ENCODE data around the gene KLF9. TPM values are rescaled to one million over a fixed set of nuclear protein-coding genes. Genes with fewer than 3 reads are reported as not detected.

The KLF9 gene
- total and polyA plus RNA-seq, 2 experiments from 2014 or later, result 2.5 to 14.3 TPM

DNA sequence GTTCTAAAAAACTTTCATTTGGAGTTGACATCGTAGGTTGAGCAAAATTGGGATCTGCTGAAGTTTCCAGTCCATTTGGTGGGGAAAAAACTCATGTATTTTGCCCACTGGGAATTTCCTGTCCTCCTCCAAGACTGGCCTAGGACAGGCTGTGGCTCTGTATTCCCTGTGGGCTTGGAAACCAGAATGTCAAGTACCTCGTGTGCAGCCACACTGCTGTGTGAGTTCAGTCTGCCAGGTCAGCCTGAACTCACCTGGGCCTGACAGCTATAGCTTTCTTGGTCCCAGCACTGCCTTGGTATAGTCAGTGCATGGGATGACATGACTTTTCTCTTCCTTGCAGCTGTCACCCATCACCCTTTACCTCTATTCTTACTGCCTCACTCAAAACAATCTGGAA is 35.0 kb upstream of the KLF9 start:
- 76 to 91% methylated on average over 2 of the region's 2 CpGs for WGBS, 2 experiments (ENCODE audit: low coverage in 1 of 2, low lambda C conversion rate in 2 of 2, missing lambda C conversion rate in 2 of 2)
- Histone ChIP-seq H3K27me3 (replicated peaks; ENCODE audit: insufficient read depth) (no peaks in the 10 kb centered on the region), H3K9me2 (ENCODE audit: insufficient read depth) (no peaks in the 10 kb centered on the region), H2AFZ (no peak overlapping the region), H3K9ac (no peak overlapping the region), H3K27ac (no peak overlapping the region), H3K4me2 (ENCODE audit: unreplicated experiment) (no peak overlapping the region), H3K4me1 (ENCODE audit: insufficient read depth) (no peaks in the 10 kb centered on the region), H3K79me2 (ENCODE audit: insufficient read depth) (no peaks in the 10 kb centered on the region), H3K36me3 (ENCODE audit: low read depth) (no peaks in the 10 kb centered on the region), H3F3A (ENCODE audit: insufficient read depth) (no peaks in the 10 kb centered on the region), H3K4me3 (no peak overlapping the region), H3K9me3 (ENCODE audit: low read depth) (no peaks in the 10 kb centered on the region), H4K20me1 (ENCODE audit: insufficient read depth) (no peaks in the 10 kb centered on the region)
- in situ Hi-C loops (cut with MboI), result no loop called here
- no peak for TF ChIP-seq EZH2phosphoT487 (IDR thresholded peaks at IDR 0.05; ENCODE audit: insufficient read depth, low read depth)
- no peak for TF ChIP-seq EZH2 (IDR thresholded peaks at IDR 0.05; ENCODE audit: insufficient read depth, poor library complexity, severe bottlenecking)
- DNase-seq, result no peak

DNA sequence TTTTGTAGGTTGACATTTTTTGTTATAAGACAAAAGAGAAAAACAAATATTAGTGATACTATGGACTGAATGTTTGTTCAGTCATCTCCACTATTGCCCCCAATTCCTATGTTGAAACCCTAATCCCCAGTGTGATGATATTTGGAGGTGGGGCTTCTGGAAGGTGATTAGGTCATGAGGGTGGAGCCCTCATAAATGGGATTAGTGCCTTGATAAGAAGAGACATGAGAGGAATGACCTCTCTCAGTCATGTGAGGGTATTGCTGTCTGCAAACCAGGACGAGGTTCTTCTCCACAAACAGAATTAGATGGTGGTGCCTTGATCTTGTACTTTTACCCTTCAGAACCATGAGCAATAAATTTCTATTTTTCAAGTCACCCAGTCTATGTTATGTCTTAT is 34.5 kb upstream of the KLF9 start:
- TF ChIP-seq EZH2phosphoT487 (IDR thresholded peaks at IDR 0.05; ENCODE audit: insufficient read depth, low read depth) (no peak), EZH2 (IDR thresholded peaks at IDR 0.05; ENCODE audit: insufficient read depth, poor library complexity, severe bottlenecking) (no peak)
- in situ Hi-C loops (cut with MboI), result no loop called here
- 58 to 84% methylated on average over 1 of the region's 1 CpG for WGBS, 2 experiments (ENCODE audit: low coverage in 1 of 2, low lambda C conversion rate in 2 of 2, missing lambda C conversion rate in 2 of 2)

DNA sequence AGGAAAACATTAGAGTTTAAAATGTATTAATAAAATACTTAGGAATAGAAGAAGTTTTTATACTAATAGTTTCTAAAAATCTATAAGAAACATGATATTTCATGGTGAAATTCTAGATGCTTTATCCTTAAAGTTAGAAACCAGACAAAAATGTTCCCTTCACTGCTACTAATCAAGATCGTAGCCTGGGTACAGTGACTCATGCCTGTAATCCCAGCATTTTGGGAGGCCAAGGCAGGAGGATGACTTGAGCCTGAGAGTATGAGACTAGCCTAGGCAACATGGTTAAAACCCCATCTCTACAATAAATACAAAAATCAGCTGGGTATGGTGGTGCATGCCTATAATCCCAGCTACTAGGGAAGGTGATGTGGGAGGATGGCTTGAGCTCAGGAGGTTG is 30.4 kb upstream of the KLF9 start:
- no peak overlapping the region for H3K4me2 ChIP-seq (ENCODE audit: unreplicated experiment)
- WGBS, 2 experiments (ENCODE audit: low coverage in 1 of 2, low lambda C conversion rate in 2 of 2, missing lambda C conversion rate in 2 of 2), result 10 to 14% methylated on average over 1 of the region's 1 CpG
- H4K20me1 ChIP-seq (ENCODE audit: insufficient read depth), result no peaks in the 10 kb centered on the region
- no peaks in the 10 kb centered on the region for H3K9me2 ChIP-seq (ENCODE audit: insufficient read depth)
- H3K79me2 ChIP-seq (ENCODE audit: insufficient read depth), result no peaks in the 10 kb centered on the region
- H3K4me1 ChIP-seq (ENCODE audit: insufficient read depth), result no peaks in the 10 kb centered on the region
- H3K27me3 ChIP-seq (replicated peaks; ENCODE audit: insufficient read depth), result no peaks in the 10 kb centered on the region
- TF ChIP-seq EZH2phosphoT487 (IDR thresholded peaks at IDR 0.05; ENCODE audit: insufficient read depth, low read depth) (no peak), EZH2 (IDR thresholded peaks at IDR 0.05; ENCODE audit: insufficient read depth, poor library complexity, severe bottlenecking) (no peak)
- H3K4me3 ChIP-seq, result no peak overlapping the region
- H3K27ac ChIP-seq, result no peak overlapping the region
- in situ Hi-C loops (cut with MboI), result no loop called here
- H3F3A ChIP-seq (ENCODE audit: insufficient read depth), result no peaks in the 10 kb centered on the region
- no peak overlapping the region for H2AFZ ChIP-seq
- H3K36me3 ChIP-seq (ENCODE audit: low read depth), result no peaks in the 10 kb centered on the region
- peak; percentile 8 for DNase-seq
- no peaks in the 10 kb centered on the region for H3K9me3 ChIP-seq (ENCODE audit: low read depth)
- no peak overlapping the region for H3K9ac ChIP-seq

More for the DNA sequence above, 34.5 kb upstream of the KLF9 start:
- no peaks in the 10 kb centered on the region for H3K4me1 ChIP-seq (ENCODE audit: insufficient read depth)
- H4K20me1 ChIP-seq (ENCODE audit: insufficient read depth), result no peaks in the 10 kb centered on the region
- H3K4me2 ChIP-seq (ENCODE audit: unreplicated experiment), result no peak overlapping the region
- no peaks in the 10 kb centered on the region for H3K9me2 ChIP-seq (ENCODE audit: insufficient read depth)
- no peaks in the 10 kb centered on the region for H3K9me3 ChIP-seq (ENCODE audit: low read depth)
- no peaks in the 10 kb centered on the region for H3K36me3 ChIP-seq (ENCODE audit: low read depth)
- H3K9ac ChIP-seq, result no peak overlapping the region
- no peak overlapping the region for H3K4me3 ChIP-seq
- no peak for DNase-seq
- no peaks in the 10 kb centered on the region for H3K79me2 ChIP-seq (ENCODE audit: insufficient read depth)
- H2AFZ ChIP-seq, result no peak overlapping the region
- no peak overlapping the region for H3K27ac ChIP-seq
- no peaks in the 10 kb centered on the region for H3F3A ChIP-seq (ENCODE audit: insufficient read depth)
- no peaks in the 10 kb centered on the region for H3K27me3 ChIP-seq (replicated peaks; ENCODE audit: insufficient read depth)

DNA sequence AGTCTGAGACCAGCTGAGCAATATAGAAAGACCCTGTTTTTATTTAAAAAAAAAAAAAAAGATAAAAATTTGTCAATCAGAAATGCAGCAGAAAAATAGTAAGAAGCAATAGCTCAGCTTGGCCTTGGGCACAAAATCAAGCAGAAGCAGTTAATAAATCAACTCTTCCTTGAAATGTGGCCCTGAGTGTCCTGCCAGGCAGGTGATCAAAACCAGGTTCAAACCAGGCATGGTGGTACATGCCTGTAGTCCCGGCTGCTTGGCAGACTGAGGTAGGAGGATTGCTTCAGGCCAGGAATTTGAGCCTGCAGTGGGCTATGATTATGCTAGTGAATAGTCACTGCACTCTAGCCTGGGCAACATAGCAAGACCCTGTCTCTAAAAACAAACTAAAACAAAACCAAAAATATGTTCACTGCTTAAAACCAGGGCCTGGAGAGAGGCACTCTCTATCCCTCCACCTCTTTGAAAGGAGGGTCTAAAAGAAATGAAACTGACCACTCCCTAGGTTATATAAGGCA is 27.9 kb upstream of the KLF9 start:
- Histone ChIP-seq H3K4me3 (no peak overlapping the region), H3K36me3 (ENCODE audit: low read depth) (no peaks in the 10 kb centered on the region), H3K27ac (no peak overlapping the region), H3K9ac (no peak overlapping the region), H3K27me3 (replicated peaks; ENCODE audit: insufficient read depth) (no peaks in the 10 kb centered on the region), H3K79me2 (ENCODE audit: insufficient read depth) (no peaks in the 10 kb centered on the region), H3F3A (ENCODE audit: insufficient read depth) (no peaks in the 10 kb centered on the region), H3K4me2 (ENCODE audit: unreplicated experiment) (no peak overlapping the region), H2AFZ (no peak overlapping the region), H3K4me1 (ENCODE audit: insufficient read depth) (no peaks in the 10 kb centered on the region; the same call in none of the 2 replicates), H3K9me2 (ENCODE audit: insufficient read depth) (no peaks in the 10 kb centered on the region), H3K9me3 (ENCODE audit: low read depth) (no peaks in the 10 kb centered on the region), H4K20me1 (ENCODE audit: insufficient read depth) (no peaks in the 10 kb centered on the region)
- no peak for DNase-seq
- in situ Hi-C loops (cut with MboI), result no loop called here
- TF ChIP-seq EZH2 (IDR thresholded peaks at IDR 0.05; ENCODE audit: insufficient read depth, poor library complexity, severe bottlenecking) (no peak), EZH2phosphoT487 (IDR thresholded peaks at IDR 0.05; ENCODE audit: insufficient read depth, low read depth) (no peak)
- WGBS, 2 experiments (ENCODE audit: low coverage in 1 of 2, low lambda C conversion rate in 2 of 2, missing lambda C conversion rate in 2 of 2), result 80 to 85% methylated on average over 1 of the region's 1 CpG

DNA sequence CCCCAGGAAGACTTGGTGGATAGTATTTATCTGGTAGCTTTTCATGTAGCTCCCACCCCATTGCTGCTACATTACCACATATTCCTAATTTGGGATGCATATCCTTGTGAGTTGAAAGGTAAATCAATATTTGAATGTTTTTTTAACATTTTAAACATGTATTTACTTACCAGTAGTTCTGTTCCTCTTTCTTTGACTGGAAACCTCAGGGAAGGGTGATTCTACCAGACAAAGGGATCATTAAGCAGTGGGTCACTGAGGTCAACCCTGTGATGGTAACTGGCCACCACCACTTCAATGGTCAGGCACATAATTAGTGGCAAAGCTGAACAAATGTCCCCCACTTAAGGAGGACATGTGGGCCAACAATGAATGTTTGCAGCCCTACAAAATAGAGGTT is 27.2 kb upstream of the KLF9 start:
- H3K9ac ChIP-seq, result no peak overlapping the region
- H3F3A ChIP-seq (ENCODE audit: insufficient read depth), result no peaks in the 10 kb centered on the region
- H3K27me3 ChIP-seq (replicated peaks; ENCODE audit: insufficient read depth), result no peaks in the 10 kb centered on the region
- no peaks in the 10 kb centered on the region; the same call in none of the 2 replicates for H3K4me1 ChIP-seq (ENCODE audit: insufficient read depth)
- H3K79me2 ChIP-seq (ENCODE audit: insufficient read depth), result no peaks in the 10 kb centered on the region
- no peaks in the 10 kb centered on the region for H3K9me3 ChIP-seq (ENCODE audit: low read depth)
- H4K20me1 ChIP-seq (ENCODE audit: insufficient read depth), result no peaks in the 10 kb centered on the region
- no peak overlapping the region for H3K4me3 ChIP-seq
- no peak for DNase-seq
- in situ Hi-C loops (cut with MboI), result no loop called here
- H2AFZ ChIP-seq, result no peak overlapping the region
- no peaks in the 10 kb centered on the region for H3K36me3 ChIP-seq (ENCODE audit: low read depth)
- no peaks in the 10 kb centered on the region for H3K9me2 ChIP-seq (ENCODE audit: insufficient read depth)
- H3K27ac ChIP-seq, result no peak overlapping the region
- H3K4me2 ChIP-seq (ENCODE audit: unreplicated experiment), result no peak overlapping the region
- no peak for TF ChIP-seq EZH2 (IDR thresholded peaks at IDR 0.05; ENCODE audit: insufficient read depth, poor library complexity, severe bottlenecking)
- no peak for TF ChIP-seq EZH2phosphoT487 (IDR thresholded peaks at IDR 0.05; ENCODE audit: insufficient read depth, low read depth)

Data from GM23248 (cell line).